HEK293 (cell line): ENCODE results near the gene SLC22A14.

Experiments
- IKZF3 ChIP-seq: fragments of 450-650 bp; IDR thresholded peaks from 2 replicates; pipeline ENCODE4 v1.5.0; 2018; ENCODE audit warnings: missing biosample characterization, mild to moderate bottlenecking, missing genetic modification characterization, moderate library complexity
- KLF8 ChIP-seq: fragments of 450-650 bp; formaldehyde crosslinking; IDR thresholded peaks from 2 replicates; pipeline ENCODE4 v1.5.1; 2016; ENCODE audit warnings: missing biosample characterization, missing genetic modification characterization
- KLF9 ChIP-seq: fragments of 450-650 bp; formaldehyde crosslinking; IDR thresholded peaks from 2 replicates; pipeline ENCODE4 v1.5.1; 2016; ENCODE audit warnings: missing biosample characterization, missing genetic modification characterization, low read depth
- SP2 ChIP-seq: fragments of 450-650 bp; formaldehyde crosslinking; IDR thresholded peaks from 2 replicates; pipeline ENCODE4 v1.5.1; 2016; ENCODE audit warnings: missing biosample characterization, missing genetic modification characterization
- SP3 ChIP-seq: fragments of 450-650 bp; formaldehyde crosslinking; IDR thresholded peaks from 2 replicates; pipeline ENCODE4 v1.5.1; 2016; ENCODE audit warnings: missing biosample characterization, missing genetic modification characterization
- ZBTB8A ChIP-seq: fragments of 450-650 bp; formaldehyde crosslinking; IDR thresholded peaks from 2 replicates; pipeline ENCODE4 v1.5.1; 2016; ENCODE audit warnings: missing biosample characterization, missing genetic modification characterization
- ZNF10 ChIP-seq: fragments of 450-650 bp; formaldehyde crosslinking; IDR thresholded peaks from 2 replicates; pipeline ENCODE4 v1.5.1; 2017; ENCODE audit warnings: missing biosample characterization, missing genetic modification characterization
- ZNF140 ChIP-seq: fragments of 450-650 bp; formaldehyde crosslinking; IDR thresholded peaks from 2 replicates; pipeline ENCODE4 v1.5.1; 2016; ENCODE audit warnings: missing biosample characterization, missing genetic modification characterization
- ZNF19 ChIP-seq: fragments of 450-650 bp; formaldehyde crosslinking; IDR thresholded peaks from 2 replicates; pipeline ENCODE4; 2016; ENCODE audit warnings: missing biosample characterization, missing genetic modification characterization, low read depth
- ZNF2 ChIP-seq: fragments of 450-650 bp; formaldehyde crosslinking; IDR thresholded peaks from 2 replicates; pipeline ENCODE4 v1.5.1; 2016; ENCODE audit warnings: missing biosample characterization, missing genetic modification characterization
- ZNF266 ChIP-seq: fragments of 450-650 bp; formaldehyde crosslinking; IDR thresholded peaks from 2 replicates; pipeline ENCODE4 v1.5.1; 2016; ENCODE audit warnings: missing biosample characterization, missing genetic modification characterization, low read depth
- ZNF404 ChIP-seq: fragments of 450-650 bp; formaldehyde crosslinking; IDR thresholded peaks from 2 replicates; pipeline ENCODE4 v1.5.1; 2017; ENCODE audit warnings: missing biosample characterization, missing genetic modification characterization
- ZNF544 ChIP-seq: fragments of 450-650 bp; formaldehyde crosslinking; IDR thresholded peaks from 2 replicates; pipeline ENCODE4 v1.5.0; 2017; ENCODE audit warnings: missing biosample characterization, missing genetic modification characterization
- ZNF585B ChIP-seq: fragments of 450-650 bp; formaldehyde crosslinking; IDR thresholded peaks from 2 replicates; pipeline ENCODE4 v1.5.1; 2016; ENCODE audit warnings: missing biosample characterization, missing genetic modification characterization
- ZNF654 ChIP-seq: fragments of 450-650 bp; formaldehyde crosslinking; IDR thresholded peaks from 2 replicates; pipeline ENCODE4 v1.5.1; 2016; ENCODE audit warnings: low read depth, missing biosample characterization, missing genetic modification characterization
- TF ChIP-seq, protein P1 (sequence below): fragments of 450-650 bp; IDR thresholded peaks from 2 replicates; pipeline ENCODE4 v1.5.1; 2018; ENCODE audit warnings: missing biosample characterization, mild to moderate bottlenecking, missing genetic modification characterization
- TF ChIP-seq, protein P2 (sequence below): fragments of 450-650 bp; formaldehyde crosslinking; IDR thresholded peaks from 2 replicates; pipeline ENCODE4 v1.5.1; 2017; ENCODE audit warnings: missing biosample characterization, missing genetic modification characterization
- TF ChIP-seq, protein P3 (sequence below): fragments of 450-650 bp; formaldehyde crosslinking; IDR thresholded peaks from 2 replicates; pipeline ENCODE4 v1.5.1; 2016; ENCODE audit warnings: missing biosample characterization, missing genetic modification characterization
- TF ChIP-seq, protein P4 (sequence below): sonication (generic); formaldehyde crosslinking; IDR thresholded peaks from 2 replicates; pipeline ENCODE4 v1.8.1; 2022; ENCODE audit warnings: mild to moderate bottlenecking, moderate library complexity, missing genetic modification reagents
- TF ChIP-seq, protein P5 (sequence below): fragments of 450-650 bp; formaldehyde crosslinking; IDR thresholded peaks from 2 replicates; pipeline ENCODE4 v1.5.1; 2016; ENCODE audit warnings: missing biosample characterization, missing genetic modification characterization, borderline replicate concordance
- TF ChIP-seq, protein P6 (sequence below): fragments of 450-650 bp; formaldehyde crosslinking; IDR thresholded peaks from 2 replicates; pipeline ENCODE4 v1.5.1; 2017; ENCODE audit warnings: missing biosample characterization, missing genetic modification characterization
- TF ChIP-seq, protein P7 (sequence below): fragments of 450-650 bp; formaldehyde crosslinking; IDR thresholded peaks from 2 replicates; pipeline ENCODE4 v1.5.1; 2016; ENCODE audit warnings: missing biosample characterization, missing genetic modification characterization
- TF ChIP-seq, protein P8 (sequence below): fragments of 450-650 bp; formaldehyde crosslinking; IDR thresholded peaks from 2 replicates; pipeline ENCODE4 v1.5.1; 2017; ENCODE audit warnings: missing biosample characterization, missing genetic modification characterization

The SLC22A14 gene

DNA sequence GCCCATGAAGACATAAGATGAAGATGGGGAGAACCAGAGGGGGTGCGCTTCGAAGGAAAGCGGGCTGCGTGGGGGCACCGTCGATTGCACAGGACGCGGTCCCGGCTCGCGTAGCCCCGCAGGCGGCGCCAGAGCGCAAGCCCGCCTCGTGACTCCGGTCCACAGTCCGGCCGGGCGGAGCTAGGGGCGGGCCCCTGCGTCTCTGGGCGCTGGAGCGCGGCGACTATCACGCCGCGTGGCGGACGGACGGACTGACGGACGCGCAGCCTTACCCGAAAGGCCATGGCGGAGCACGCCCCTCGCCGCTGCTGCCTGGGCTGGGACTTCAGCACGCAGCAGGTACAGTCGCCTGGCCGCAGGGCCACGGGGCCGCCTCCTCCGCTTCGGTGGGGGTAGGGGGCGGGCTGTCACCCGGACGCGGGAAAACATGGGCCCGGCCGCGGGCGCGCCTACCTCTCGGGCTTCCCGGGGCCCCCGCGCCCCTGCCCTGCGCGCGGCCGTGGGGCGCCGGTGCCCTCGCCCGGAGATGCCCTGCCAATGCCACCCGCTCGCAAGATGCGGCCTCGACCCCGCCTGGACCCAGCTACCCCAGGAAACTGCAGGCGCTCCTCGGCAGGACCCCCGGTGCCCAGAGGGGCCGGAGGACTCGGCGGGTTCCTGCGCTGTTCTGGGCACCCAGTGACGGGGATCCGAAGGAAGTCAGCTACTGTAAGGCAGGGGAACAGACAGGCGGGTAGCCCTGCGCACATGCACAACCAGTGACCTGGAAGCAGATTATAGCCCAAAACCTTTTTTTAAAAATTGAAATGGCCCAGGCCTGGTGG lies 64.7 kb downstream of the SLC22A14 start, which contains the start of gene XYLB (continued):
- TF ChIP-seq, protein P1, sequence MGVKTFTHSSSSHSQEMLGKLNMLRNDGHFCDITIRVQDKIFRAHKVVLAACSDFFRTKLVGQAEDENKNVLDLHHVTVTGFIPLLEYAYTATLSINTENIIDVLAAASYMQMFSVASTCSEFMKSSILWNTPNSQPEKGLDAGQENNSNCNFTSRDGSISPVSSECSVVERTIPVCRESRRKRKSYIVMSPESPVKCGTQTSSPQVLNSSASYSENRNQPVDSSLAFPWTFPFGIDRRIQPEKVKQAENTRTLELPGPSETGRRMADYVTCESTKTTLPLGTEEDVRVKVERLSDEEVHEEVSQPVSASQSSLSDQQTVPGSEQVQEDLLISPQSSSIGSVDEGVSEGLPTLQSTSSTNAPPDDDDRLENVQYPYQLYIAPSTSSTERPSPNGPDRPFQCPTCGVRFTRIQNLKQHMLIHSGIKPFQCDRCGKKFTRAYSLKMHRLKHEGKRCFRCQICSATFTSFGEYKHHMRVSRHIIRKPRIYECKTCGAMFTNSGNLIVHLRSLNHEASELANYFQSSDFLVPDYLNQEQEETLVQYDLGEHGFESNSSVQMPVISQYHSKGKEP = no peak
- TF ChIP-seq, protein P2, sequence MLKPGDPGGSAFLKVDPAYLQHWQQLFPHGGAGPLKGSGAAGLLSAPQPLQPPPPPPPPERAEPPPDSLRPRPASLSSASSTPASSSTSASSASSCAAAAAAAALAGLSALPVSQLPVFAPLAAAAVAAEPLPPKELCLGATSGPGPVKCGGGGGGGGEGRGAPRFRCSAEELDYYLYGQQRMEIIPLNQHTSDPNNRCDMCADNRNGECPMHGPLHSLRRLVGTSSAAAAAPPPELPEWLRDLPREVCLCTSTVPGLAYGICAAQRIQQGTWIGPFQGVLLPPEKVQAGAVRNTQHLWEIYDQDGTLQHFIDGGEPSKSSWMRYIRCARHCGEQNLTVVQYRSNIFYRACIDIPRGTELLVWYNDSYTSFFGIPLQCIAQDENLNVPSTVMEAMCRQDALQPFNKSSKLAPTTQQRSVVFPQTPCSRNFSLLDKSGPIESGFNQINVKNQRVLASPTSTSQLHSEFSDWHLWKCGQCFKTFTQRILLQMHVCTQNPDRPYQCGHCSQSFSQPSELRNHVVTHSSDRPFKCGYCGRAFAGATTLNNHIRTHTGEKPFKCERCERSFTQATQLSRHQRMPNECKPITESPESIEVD (tag by site-specific recombination) = no peak
- TF ChIP-seq KLF9 (tag by site-specific recombination) = peak; percentile 87
- TF ChIP-seq ZNF654 (tag by site-specific recombination) = no peak
- no peak for TF ChIP-seq IKZF3
- TF ChIP-seq ZNF140 = no peak
- no peak for TF ChIP-seq ZNF404 (tag by site-specific recombination)
- TF ChIP-seq, protein P3, sequence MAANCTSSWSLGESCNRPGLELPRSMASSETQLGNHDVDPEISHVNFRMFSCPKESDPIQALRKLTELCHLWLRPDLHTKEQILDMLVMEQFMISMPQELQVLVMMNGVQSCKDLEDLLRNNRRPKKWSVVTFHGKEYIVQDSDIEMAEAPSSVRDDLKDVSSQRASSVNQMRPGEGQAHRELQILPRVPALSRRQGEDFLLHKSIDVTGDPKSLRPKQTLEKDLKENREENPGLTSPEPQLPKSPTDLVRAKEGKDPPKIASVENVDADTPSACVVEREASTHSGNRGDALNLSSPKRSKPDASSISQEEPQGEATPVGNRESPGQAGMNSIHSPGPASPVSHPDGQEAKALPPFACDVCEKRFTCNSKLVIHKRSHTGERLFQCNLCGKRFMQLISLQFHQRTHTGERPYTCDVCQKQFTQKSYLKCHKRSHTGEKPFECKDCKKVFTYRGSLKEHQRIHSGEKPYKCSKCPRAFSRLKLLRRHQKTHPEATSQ (tag by site-specific recombination) = no peak
- TF ChIP-seq ZNF266 = no peak
- TF ChIP-seq, protein P4, sequence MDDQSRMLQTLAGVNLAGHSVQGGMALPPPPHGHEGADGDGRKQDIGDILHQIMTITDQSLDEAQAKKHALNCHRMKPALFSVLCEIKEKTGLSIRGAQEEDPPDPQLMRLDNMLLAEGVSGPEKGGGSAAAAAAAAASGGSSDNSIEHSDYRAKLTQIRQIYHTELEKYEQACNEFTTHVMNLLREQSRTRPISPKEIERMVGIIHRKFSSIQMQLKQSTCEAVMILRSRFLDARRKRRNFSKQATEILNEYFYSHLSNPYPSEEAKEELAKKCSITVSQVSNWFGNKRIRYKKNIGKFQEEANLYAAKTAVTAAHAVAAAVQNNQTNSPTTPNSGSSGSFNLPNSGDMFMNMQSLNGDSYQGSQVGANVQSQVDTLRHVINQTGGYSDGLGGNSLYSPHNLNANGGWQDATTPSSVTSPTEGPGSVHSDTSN = no peak
- TF ChIP-seq ZNF585B (tag by site-specific recombination) = no peak
- peak; percentile 85 for TF ChIP-seq SP2 (tag by site-specific recombination)
- TF ChIP-seq SP3 = peak; percentile 83
- TF ChIP-seq, protein P5, sequence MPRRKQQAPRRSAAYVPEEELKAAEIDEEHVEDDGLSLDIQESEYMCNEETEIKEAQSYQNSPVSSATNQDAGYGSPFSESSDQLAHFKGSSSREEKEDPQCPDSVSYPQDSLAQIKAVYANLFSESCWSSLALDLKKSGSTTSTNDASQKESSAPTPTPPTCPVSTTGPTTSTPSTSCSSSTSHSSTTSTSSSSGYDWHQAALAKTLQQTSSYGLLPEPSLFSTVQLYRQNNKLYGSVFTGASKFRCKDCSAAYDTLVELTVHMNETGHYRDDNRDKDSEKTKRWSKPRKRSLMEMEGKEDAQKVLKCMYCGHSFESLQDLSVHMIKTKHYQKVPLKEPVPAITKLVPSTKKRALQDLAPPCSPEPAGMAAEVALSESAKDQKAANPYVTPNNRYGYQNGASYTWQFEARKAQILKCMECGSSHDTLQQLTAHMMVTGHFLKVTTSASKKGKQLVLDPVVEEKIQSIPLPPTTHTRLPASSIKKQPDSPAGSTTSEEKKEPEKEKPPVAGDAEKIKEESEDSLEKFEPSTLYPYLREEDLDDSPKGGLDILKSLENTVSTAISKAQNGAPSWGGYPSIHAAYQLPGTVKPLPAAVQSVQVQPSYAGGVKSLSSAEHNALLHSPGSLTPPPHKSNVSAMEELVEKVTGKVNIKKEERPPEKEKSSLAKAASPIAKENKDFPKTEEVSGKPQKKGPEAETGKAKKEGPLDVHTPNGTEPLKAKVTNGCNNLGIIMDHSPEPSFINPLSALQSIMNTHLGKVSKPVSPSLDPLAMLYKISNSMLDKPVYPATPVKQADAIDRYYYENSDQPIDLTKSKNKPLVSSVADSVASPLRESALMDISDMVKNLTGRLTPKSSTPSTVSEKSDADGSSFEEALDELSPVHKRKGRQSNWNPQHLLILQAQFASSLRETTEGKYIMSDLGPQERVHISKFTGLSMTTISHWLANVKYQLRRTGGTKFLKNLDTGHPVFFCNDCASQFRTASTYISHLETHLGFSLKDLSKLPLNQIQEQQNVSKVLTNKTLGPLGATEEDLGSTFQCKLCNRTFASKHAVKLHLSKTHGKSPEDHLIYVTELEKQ (tag by site-specific recombination) = no peak; the same call in 1 of the 2 replicates
- no peak for TF ChIP-seq ZNF544 (tag by site-specific recombination)
- TF ChIP-seq ZNF19 (tag by site-specific recombination) = no peak
- TF ChIP-seq ZNF2 (tag by site-specific recombination) = peak; percentile 66
- TF ChIP-seq, protein P6, sequence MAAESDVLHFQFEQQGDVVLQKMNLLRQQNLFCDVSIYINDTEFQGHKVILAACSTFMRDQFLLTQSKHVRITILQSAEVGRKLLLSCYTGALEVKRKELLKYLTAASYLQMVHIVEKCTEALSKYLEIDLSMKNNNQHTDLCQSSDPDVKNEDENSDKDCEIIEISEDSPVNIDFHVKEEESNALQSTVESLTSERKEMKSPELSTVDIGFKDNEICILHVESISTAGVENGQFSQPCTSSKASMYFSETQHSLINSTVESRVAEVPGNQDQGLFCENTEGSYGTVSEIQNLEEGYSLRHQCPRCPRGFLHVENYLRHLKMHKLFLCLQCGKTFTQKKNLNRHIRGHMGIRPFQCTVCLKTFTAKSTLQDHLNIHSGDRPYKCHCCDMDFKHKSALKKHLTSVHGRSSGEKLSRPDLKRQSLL (tag by site-specific recombination) = peak; percentile 93
- TF ChIP-seq, protein P7, sequence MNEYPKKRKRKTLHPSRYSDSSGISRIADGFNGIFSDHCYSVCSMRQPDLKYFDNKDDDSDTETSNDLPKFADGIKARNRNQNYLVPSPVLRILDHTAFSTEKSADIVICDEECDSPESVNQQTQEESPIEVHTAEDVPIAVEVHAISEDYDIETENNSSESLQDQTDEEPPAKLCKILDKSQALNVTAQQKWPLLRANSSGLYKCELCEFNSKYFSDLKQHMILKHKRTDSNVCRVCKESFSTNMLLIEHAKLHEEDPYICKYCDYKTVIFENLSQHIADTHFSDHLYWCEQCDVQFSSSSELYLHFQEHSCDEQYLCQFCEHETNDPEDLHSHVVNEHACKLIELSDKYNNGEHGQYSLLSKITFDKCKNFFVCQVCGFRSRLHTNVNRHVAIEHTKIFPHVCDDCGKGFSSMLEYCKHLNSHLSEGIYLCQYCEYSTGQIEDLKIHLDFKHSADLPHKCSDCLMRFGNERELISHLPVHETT = no peak
- peak; percentile 91 for TF ChIP-seq ZBTB8A (tag by site-specific recombination)
- no peak for TF ChIP-seq ZNF10
- TF ChIP-seq KLF8 (tag by site-specific recombination) = peak; percentile 75; the same call in 1 of the 2 replicates
- TF ChIP-seq, protein P8, sequence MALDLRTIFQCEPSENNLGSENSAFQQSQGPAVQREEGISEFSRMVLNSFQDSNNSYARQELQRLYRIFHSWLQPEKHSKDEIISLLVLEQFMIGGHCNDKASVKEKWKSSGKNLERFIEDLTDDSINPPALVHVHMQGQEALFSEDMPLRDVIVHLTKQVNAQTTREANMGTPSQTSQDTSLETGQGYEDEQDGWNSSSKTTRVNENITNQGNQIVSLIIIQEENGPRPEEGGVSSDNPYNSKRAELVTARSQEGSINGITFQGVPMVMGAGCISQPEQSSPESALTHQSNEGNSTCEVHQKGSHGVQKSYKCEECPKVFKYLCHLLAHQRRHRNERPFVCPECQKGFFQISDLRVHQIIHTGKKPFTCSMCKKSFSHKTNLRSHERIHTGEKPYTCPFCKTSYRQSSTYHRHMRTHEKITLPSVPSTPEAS (tag by site-specific recombination) = no peak
